ENCODE data around the gene RTL1.

RTL1 gene

DNA sequence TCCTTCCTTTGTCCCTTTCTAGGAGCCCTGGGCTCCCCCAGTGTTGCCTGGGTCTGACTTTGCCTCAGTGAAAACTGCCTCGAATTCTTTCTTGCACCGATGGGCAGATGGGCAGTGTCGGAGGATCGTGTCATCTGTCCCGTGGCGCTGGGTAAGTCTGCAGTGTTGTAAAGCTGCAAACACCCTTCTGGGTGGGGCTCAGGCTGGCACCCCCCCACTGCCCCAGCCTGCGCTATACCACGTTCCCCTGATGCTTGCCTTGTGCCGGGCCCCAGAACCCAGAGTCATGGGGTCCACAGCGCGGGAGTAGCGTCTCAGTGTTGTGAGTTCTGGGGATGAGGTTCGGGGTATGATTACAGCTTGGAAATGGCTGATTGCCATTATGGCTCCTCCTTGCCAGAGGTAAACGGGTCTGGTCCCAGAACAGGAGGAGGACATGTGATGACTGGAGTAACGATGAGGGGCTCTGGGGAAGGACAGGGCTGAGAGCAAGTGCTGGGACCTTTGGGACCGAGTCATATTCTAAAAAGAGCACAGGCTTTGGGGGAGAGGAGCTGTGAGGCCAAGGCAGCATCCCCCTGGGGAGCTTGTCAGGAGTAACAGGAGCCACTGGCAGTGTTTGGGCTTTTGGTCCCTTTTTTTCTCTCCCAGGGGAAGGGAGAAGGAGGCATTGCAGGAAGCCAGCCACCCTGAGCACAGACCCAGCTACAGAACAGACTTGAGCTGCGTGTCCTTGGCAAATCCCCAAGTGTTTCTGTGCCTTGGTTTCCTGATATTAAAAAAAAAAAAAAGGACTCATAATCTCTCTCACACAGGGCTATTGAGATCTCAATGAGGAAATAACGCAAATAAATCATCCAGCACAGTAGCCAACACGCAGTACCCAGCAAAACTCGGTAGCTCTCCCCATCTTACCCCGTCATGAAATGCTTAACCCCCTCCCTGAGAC, 4.3 kb downstream of the RTL1 start:
- DNase-seq (ENCODE audit: low read depth in 2 of 2) = no peak

- DNase-seq (ENCODE audit: low read depth in 2 of 2) = no peak
Measured at GRCh38 chr14:100898465-100898864, 5.1 kb downstream of the RTL1 start.

- DNase-seq (ENCODE audit: low read depth in 2 of 2) = no peak
Measured at GRCh38 chr14:100896369-100897060, 7.0 kb downstream of the RTL1 start.

GRCh38 chr14:100895411-100895810, 8.1 kb downstream of the RTL1 start:
- no peak for DNase-seq (ENCODE audit: low read depth in 2 of 2)

- no peak for DNase-seq (ENCODE audit: low read depth in 2 of 2)
Measured at GRCh38 chr14:100894416-100894815, 9.1 kb downstream of the RTL1 start.

DNA sequence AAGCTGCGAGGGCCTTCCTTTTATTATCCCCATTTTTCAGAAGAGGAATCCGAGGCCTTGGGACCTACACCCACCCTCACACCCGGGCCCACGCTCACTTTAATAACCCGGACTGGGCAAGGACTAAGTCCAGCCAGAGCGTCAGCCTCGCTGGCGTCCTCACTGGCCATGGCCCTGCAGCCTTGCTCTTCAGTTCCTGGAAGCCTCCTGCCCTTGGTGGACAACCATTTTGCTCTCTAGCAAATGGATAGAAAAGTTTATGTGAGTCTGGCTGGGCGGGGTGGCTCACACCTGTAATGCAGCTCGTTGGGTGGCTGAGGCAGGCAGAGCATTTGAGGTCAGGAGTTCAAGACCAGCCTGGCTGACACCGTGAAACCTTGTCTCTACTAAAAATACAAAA, 9.8 kb downstream of the RTL1 start:
- no peak for DNase-seq (ENCODE audit: low read depth in 2 of 2)

DNA sequence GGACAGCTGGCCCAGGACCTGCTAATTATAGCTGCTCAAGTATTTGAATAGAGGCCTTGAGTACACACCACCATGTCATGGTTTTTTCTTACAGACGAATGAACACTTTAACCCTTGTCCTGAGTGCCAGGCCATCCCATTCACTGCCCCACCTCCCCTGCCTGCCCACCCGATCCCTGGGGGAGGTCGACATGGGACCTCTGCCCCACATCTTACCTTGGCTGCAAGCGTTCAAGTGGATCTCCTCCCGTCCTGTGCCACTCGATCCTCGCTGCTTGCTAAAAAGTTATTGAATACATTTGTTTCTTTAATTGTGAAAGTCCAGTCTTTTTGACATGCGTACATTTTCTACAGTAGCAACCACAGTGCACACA, 10.3 kb downstream of the RTL1 start:
- no peak for DNase-seq (ENCODE audit: low read depth in 2 of 2)

- DNase-seq (ENCODE audit: low read depth in 2 of 2) = no peak
Measured at GRCh38 chr14:100892496-100893227, 10.9 kb downstream of the RTL1 start.

GRCh38 chr14:100891501-100892445, 11.7 kb downstream of the RTL1 start:
- DNase-seq (ENCODE audit: low read depth in 2 of 2) = no peak

DNA sequence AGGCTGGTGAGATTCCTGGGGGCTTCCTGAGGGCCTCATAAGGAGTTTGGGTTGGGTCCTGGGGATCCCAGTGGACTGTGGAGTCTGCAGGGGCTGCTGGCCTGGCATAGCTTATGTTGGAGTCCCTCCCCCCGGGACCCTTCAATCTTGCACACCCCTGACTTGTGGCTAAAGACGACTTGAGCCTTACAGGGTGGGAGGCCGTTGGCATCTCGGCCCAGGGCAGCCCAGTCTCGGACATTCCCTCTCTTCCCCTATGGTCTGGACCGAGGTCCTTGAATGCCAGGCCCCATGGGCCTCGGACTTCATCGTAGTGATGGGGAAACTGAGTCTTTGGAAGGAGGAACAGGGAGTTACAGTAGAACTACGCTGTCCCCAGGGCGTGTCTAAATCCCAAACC, 12.5 kb downstream of the RTL1 start:
- no peak for DNase-seq (ENCODE audit: low read depth in 2 of 2)

DNA sequence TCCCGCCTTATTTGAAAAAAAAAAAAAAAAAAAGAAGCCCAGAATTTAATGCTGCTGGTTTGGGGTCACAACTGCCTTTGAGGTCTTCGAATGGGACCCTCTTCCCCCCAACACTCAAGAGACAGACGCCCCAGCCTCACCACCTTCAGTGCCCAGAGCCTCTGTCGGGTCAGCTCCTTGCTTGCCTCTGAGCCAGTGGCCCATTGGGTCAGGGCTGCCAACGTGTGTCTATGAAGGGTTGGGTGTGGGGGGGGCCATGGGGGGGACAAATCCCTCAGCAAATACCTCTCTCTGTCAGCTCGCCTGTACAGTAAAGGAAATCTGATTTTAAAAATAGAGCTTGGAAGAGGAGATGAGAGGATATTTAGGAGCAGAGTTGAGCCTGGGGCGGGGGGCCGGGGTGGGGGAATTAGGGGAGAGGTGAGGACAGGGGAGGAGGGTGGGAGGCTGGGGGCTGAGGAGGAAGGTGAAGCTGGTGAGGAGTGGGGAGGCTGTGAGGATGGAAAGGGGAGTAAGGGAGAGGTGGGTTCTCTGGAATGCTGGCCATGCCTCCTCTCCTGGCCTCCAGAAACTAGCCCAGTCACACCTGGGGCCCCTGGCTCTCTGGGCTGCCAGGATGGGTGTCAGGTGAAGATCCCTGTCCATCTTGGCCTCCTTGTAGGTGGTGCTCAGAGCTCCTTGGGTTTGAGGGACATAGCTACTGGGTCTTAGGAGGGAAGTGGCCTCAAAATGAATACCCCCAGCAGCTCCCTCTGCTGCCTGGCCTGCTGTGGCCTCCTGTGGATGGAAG, 13.3 kb downstream of the RTL1 start:
- DNase-seq (ENCODE audit: low read depth in 2 of 2) = no peak

DNA sequence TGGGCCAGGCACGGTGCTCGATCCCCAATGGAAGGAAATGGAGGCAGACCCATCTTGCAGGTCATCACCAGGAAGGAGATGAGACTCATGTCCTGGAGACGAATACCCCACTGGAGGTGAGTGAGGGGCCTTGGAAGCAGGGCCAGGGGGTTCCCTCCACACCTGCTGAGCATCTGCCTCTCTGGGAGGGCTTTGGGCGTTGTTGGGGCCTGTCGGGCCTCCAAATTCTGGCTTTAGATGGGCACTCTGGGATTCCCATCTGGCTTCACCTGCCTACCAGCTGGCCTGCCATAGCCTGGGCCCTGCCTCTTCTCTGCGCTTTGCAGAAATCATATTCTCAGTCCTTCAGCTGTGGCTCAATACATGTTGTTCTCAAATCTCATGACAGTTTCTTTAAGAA, 13.9 kb downstream of the RTL1 start:
- DNase-seq (ENCODE audit: low read depth in 2 of 2) = no peak

GRCh38 chr14:100888789-100889315, 14.7 kb downstream of the RTL1 start:
- no peak for DNase-seq (ENCODE audit: low read depth in 2 of 2)

DNA sequence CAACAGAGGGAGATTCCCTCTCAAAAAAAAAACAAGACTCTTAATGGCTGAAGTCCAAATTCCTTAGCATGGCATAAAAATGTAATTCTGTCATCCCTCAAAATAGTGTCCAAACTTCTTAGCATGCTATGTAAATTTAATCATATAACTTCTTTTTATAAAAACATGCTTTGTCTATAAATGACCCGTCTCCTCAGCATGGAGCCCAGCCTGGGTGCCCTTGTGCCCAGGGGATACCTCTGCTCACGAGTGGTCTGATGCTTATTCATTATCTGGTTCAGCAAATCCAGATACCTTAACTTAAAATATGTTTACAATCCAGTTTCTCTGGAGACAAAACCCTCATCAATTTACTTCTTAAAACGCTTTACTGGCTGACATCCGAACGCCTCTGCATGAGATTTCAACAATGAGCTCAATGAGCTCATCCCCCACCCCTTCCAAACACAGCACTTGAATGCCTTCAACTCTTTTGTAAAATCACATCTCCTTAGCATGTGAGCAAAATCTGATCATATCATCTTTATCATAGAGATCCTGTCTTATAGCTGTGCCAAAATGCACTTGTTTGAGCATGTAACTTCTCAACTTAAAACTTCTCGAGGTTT, 15.7 kb downstream of the RTL1 start:
- DNase-seq (ENCODE audit: low read depth in 2 of 2) = no peak

DNA sequence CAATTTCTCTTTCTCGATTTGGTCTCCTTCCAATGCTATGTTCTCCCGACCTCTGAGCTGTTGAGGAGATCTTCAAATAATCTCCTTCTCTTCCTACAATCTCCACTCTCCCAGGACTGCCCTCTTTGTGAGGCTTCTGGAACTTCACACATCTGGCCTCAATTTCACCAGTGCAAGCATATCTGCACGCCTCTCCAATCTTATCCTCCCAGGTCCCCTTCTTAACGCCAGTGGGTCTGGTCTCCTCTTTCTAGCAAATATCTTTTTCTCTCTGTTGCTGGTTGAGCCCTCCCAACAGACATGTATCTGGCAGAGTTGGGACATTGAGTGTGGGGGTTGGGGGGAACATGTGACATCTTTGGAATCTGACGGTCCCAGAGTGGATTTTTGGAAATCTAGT, 17.9 kb downstream of the RTL1 start:
- DNase-seq (ENCODE audit: low read depth in 2 of 2) = no peak

- DNase-seq (ENCODE audit: low read depth in 2 of 2) = no peak
Measured at GRCh38 chr14:100885196-100885595, 18.3 kb downstream of the RTL1 start.

GRCh38 chr14:100884456-100884855, 19.1 kb downstream of the RTL1 start:
- DNase-seq (ENCODE audit: low read depth in 2 of 2) = no peak

- DNase-seq (ENCODE audit: low read depth in 2 of 2) = no peak
Measured at GRCh38 chr14:100883789-100884101, 19.8 kb downstream of the RTL1 start.

- DNase-seq (ENCODE audit: low read depth in 2 of 2) = no peak
Measured at GRCh38 chr14:100882991-100883788, 20.3 kb downstream of the RTL1 start.
